HG03565 (cell line): ENCODE data around the gene IPP.
A peak's percentile ranks its signal among the peaks of the same experiment; 100 is the strongest.
"Not testable (repeated sequence)": the region's sequence is repeated elsewhere in the genome, so short reads cannot be mapped to it uniquely, and the experiment has no call there.

ENCODE experiments used
- ATAC-seq: cut with Tn5 transposase; IDR thresholded peaks from one replicate; pipeline ENCODE4 v1.9.1; 2021; ENCODE audit warnings: mild to moderate bottlenecking, moderate library complexity; ENCODE audit not compliant: unreplicated experiment

IPP gene

DNA sequence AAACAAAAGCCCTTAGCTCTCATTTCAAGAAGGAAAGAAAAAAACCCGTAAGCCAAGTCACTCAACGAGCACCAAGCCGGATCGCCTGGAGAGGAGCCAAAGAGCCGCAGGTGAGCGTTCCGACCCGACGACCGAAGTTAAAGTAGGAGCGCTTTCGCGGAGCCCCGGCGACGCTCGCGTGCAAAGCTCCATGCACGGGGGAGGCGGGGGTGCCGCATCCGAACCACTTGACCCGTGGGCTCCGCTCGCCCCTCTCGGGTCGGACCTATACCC, 64.5 kb downstream of the IPP start:
- ATAC-seq: peak; percentile 1

DNA sequence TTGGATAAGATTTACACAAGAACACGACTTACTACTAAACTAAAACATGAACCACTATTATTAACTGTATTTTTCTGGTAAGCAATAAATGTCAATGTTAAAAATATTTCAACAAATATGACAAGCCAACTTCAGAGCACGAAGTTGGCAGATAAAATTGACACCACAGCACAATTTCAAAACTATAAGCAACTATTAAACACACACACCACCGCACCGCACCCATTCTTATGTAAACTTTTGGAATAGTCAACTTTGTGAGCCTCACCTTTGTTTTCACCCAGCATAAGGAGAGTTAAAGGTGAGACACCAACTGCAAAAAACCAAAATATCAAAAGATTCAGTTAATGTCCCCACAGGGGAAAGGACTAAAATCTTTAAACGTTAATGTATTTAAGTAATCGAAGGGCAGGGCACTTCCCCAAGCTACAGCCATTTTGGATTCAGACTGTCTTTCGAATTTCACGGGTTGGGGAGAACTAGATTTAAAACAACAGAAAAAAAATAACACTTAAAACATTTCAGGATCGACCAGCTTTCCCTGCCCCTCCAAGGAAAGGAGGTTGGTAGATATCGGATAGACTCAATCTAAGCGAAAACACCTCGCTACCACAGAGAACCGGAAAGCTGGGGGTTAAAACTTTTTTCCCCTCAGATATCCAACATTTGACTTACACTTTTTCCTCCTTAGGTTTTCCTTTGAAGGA, 65.0 kb downstream of the IPP start:
- ATAC-seq: no peak

DNA sequence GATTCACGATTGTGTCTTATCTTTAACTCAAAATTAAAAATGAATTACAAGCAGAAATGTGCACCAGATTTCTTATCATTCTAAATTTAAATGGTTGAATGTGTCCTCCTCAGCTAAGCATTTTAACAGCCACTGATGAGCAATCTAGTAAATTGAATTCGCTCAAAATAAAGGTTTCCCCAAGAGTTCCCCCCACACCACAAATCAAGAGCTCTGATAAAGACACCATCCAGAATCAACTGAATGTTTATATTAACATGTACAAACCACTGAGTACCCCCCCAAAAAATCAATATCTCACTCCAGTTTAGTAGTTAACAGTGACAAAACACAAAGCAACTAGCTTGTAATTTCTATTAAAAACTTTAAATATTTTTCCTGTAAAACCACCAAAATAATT, 66.1 kb downstream of the IPP start:
- no peak for ATAC-seq

DNA sequence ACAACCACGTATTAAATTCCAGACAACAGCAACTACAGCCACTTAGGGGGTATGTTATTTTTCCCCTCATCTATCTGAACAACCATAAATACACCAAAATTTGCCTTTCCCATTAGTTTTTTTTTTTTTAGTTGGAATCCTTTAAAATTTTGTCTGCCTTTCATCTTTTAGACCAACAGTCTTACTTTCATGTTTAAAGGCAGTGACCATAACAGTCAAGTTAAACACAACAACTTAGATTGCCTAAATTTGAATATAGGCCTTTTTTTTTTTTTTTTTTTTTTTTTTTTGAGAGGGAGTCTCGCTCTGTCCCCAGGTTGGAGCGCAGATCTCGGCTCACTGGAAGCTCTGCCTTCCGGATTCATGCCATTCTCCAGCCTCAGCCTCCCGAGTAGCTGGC, 67.5 kb downstream of the IPP start:
- no peak for ATAC-seq

DNA sequence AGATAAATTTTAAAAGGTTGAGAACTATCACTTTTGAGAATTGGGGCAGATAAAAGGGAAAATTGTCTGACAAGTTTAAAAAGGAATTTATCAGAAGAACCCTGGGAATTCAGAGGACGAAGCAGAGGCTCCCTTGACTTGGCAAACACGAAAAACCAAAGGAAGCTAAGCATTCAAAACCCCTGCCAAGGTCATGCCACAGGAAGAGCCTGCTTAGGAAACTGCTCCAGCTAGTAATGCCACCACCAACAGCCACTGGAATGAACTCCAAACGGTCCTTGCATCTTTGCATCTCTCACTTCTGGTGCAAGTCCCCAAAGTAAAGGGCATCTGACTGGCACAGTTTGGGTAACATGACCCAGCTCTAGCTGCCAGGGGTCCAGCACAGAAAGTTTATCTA, 71.3 kb downstream of the IPP start:
- no peak for ATAC-seq

DNA sequence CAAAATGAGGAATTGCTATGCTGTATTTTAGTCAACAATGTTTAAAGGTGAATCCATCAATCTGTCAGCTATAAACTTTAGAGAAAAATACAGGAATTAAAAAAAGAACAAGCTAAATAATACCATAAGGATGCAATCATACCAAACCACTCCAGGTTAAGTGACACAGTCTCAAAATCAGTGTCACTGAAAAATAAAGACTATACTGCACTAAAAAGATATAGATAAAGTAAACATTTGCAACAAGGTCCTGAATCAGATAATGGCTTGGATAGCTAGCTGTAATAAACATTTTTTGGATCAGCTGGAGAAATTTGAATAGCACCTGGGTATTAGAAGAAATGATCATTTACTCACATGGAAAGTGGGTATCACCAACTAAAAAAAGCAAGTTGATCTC, 72.0 kb downstream of the IPP start:
- ATAC-seq: no peak

DNA sequence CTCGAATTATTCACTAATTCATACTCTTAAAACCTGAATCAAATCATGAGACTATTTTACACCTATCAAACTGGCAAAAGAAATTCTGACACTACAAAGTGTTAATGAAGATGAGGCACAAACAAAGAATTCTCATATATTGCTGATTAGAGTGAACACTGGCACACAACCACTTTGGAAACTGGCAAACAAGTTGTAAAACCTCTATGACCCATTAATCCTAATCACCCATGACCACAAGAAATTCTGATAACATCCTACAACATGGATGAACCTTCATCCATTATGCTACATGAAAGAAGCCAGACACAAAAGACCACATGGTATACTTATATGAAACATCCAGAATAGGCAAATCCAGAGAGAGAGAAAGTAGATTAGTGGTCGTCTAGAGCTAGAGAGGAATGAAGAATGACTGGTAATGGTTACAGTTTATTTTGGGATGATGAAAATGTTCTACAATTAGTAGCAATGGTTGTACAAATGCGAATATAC, 72.7 kb downstream of the IPP start:
- ATAC-seq: no peak

DNA sequence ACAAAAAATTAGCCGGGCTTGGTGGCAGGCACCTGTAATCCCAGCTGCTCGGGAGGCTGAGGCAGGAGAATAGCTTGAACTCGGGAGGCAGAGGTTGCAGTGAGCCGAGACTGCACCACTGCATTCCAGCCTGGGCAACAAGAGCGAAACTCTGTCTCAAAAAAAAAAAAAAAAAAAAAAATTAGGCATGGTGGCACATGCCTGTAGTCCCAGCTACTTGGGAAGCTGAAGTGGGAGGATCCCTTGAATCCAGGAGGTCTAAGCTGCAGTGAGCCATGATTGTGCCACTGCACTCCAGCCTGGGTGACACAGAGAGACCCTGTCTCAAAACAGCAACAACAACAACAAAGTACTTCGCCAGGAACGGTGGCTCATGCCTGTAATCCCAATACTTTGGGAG, 73.9 kb downstream of the IPP start:
- not testable (repeated sequence) for ATAC-seq

DNA sequence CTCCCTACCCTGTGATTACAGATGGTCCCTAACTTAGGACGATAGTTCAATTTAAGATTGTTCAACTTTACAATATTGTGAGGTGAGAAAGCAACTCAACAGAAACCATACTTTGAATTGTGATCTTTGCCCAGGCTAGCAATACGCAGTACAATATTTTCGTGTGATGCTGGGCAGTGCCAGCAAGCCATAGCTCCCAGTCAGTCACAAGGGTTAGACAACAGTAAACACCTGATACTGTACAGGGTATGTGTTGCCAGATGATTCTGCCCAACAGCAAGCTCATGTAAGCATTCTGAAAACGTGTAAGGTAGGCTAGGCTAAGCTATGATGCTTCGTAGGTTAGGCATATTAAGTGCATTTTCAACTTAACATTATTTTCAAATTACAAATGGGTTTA, 76.0 kb downstream of the IPP start:
- no peak for ATAC-seq

DNA sequence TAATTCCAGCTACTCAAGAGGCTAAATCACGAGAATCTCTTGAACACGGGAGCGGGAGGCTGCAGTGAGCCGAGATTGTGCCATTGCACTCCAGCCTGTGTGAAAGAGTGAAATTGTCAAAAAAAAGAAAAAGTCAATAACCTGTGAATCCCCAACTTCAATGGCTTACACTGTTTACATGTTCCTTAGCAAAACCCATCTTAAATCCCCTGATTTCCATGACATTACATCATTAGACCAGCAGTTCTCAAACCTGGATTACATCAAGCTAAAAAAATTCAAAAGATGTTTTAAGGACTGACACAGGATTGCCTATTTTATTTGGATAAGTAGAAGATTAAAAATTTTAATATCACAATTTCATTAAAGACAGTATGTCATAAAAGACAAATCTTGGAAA, 76.5 kb downstream of the IPP start:
- ATAC-seq: no peak

DNA sequence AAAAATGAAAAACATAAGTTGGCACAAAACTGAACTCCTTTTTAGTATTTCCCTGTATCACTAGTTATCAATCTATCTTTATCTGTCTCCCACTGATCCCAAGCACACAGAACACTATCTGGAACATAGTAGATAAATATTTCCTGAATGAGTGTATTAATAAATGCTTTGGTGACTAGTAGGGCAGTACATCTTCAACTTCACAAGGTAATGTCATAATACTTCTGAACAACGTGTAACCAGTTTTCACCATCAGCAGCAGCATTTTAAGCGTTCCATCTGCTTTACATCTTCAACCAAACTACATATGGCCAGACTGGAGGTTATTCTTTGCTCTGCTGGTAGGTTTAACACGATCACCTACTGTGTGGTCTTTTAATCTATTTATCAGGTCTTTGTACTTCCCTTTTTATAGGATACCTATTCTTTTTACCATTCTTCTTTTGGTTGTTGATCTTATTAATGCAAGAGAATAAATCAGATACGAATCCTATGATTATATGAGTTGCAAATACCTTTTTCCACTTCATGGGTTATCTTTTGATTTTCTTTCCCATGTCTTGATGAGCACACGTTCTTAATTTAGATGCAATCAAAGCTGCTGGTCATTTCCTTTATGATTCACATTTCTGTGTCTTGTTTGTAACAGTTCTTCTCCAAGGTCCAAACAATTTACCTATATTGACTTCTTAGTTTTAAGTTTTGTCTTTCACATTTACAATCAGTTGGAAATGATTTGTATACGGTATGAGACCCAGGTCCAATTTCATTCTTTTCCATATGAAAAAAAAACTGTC, 80.4 kb downstream of the IPP start:
- no peak for ATAC-seq

DNA sequence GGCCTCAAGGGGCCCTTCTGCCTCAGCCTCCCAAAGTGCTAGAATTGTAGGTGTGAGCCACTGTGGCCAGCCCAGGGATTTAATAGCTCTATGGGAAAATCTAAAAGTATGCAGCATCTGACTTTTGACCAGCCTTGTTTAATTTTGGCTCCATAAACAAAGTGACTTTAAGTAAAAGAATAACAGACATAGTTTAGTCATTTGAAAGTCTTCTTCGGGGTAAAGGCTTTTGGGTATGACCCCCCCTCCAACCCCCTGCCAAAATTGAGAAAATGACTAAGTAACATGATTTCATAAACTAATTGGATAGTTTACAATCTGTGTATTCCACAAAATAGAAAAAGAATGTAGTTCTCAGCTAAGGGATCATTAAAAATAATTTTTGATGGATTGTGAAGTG, 81.1 kb downstream of the IPP start:
- no peak for ATAC-seq

DNA sequence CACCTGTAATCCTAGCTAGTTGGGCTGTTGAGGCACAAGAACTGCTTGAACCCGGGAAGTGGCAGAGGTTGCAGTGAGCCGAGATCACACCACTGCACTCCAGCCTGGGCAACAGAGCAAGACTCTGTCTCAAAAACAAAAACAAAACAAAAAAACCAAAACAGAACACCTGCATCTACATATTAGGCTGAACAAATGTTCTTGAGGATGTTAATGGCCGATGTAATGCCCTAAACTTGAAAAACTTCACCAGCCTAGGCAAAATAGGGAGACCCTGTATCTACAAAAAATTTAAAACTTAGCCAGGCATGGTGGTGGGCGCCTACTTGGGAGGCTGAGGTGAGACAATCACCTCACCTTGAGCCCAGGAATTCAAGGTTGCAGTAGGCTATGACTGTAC, 81.9 kb downstream of the IPP start:
- ATAC-seq: no peak

DNA sequence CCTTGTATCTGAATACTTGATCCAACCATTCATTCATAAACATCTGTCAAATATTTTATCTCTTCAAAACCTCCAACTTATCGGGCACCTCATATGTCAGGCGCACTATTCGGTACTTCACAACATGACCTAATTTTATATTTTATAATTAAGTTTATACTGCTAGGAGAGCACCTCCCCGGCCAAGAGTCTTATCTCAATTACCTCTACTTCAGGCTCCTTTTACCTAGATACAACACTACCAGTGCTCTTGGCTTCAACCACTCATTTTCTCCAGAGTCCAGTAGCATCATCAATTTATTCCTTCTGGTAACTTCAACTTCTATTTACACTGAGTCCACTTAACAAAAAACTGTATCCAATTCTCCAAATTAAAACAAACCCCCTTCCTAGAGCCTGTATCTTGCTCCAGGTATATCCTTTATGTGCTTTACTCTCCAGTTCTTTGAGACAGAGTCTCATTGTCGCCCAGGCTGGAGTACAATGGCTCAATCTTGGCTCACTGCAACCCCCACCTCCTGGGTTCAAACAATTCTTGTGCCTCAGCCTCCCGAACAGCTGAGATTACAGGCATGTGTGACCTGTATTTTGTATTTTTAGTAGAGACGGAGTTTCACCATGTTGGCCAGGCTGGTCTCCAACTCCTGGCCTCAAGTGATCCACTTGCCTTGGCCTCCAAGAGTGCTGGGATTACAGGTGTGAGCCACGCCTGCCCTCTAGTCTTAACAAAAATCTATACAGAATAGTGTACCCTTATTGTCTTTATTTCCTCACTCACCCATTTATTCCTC, 82.9 kb downstream of the IPP start:
- no peak for ATAC-seq

DNA sequence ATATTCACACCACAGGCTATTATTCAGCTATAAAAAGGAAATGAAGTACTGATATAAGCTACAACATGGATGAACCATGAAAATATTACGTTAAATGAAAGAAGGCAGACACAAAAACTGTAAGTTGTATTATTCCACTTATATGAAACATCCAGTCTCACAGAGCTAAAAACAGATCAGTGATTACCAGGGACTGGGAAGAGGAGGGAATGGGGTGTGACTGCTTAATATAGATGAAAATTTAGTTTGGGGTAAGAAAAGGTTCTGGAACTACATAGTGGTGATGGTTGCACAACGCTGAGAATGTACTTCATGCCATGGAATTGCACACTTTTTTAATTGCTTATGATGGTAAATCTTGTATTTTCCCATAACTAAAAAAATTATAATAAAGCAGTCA, 83.6 kb downstream of the IPP start:
- no peak for ATAC-seq

DNA sequence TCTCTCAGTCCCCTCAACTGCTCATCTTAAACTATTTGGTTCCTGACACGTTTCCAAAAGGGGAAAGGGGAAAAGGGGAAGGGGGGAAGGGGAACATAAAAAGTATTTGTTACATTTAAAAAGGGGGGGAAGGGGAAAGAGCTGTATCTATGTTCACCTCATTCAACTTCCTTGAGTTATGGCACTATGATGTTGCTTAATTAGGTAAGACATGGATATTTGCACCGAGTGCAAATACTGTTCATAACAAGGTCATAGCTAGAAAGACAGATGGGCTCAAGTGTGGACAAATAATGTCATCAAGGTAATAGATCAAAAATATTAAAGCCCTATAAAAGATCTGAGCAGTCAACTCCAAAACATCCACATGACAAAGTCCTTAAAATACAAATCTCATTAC, 90.1 kb downstream of the IPP start:
- no peak for ATAC-seq

DNA sequence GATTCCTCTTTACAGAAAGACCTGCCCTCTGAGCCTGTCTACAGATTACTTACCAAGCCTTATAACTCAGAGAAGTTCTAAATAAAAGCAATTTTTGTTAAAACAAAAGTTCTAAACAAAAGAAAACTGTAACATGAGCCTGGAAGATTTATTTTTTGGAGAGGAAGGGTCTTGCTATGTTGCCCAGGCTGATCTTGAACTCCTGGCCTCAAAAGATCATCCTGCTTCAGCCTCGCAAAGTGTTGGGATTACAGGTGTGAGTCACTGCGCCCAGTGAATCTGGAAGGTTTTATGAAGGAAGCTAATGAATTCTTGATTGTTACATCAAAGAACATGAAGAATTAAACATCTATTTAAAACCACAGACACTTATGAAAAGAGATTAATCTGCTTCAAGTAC, 91.2 kb downstream of the IPP start:
- no peak for ATAC-seq

DNA sequence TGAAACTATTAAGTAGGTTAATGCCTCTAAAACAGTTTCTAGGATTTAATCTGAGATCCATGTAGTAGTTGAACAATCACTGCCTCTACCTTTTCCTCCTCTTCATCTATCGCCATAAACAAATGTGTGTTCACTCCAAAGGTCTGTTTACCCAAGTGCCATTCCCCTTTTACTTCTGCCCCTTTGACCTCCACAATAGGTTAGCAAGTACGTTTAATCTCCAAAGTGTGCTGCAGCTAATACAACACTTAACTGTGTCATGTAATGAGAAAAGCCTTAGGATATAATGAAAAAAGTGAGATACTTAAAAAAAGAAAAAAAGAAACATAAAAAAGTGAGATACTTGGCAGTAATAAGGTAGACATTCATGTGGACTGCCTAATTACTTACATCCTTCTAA, 92.3 kb downstream of the IPP start:
- no peak for ATAC-seq

DNA sequence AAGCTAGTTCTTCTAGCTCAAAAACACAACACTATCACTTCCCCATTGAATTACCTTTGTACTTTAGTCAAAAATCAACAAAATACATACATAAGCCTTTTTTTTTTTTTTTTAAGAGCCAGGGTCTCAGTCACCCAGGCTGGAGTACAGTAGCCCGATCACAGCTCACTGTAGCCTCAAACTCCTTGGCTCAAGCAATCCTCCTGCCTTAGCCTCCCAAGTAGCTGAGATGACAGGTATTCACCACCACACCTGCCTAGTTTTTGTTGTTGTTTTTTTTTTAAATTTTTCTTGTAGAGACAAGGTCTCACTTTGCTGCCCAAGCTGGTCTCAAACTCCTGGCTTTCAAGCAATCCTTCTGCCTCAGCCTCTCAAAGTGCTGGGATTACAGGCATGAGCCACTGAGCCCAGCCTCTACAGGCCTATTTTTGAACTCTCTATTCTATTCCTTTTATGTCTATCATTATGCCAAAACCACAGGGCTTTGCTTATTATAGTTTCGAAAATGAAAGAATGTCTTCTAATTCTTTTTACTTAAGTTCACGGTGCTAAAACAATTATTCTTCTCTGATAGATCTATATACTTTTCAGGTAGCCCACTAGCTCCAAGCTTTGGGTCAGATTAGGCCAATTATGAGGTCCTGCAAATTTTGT, 93.8 kb downstream of the IPP start:
- no peak for ATAC-seq

DNA sequence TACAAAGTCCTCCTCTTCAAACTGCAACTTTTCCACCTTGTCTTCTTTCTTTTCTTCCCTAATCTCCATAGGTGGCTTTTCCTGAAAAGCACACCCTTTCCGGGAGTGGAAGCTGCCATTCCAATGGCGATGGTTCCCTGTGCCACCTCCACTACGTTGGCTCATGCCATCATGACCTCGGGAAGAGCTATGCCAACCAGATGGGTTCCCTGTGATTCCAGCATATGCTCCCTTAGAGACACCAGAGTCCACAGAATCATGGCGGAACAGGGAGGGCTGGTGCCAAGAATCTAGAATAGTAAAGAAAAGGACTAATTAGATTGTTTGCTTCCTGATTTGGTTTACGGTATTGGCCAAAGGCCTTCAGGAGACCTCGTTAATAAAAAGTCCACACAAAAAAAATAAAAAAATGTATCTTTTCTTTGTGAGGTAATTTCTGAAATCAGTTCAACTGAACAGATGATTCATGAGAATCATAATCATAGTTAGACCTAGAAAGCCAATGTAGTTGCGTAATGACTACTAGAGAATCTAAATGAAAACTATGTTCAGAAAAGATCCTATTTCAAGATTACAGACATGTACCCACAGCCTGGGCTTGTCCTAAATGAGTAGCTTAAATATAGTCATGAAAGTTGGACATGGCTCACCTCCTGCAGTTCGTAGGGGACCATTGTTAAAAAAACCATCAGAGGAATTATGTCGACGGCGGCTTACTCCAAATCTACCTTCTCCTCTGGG, 95.7 kb downstream of the IPP start:
- ATAC-seq: no peak
